ENCODE measurements around the gene ALDH5A1.

GRCh38 chr6:24522228-24523176, 27.7 kb downstream of the ALDH5A1 start:
- TF ChIP-seq CTCF (IDR thresholded peaks at IDR 0.05): no peak
- no peak for TF ChIP-seq POLR2A (IDR thresholded peaks at IDR 0.05)

All from lower leg skin (tissue), 3 donors.